ENCODE results near the gene SCMH1.

DNA sequence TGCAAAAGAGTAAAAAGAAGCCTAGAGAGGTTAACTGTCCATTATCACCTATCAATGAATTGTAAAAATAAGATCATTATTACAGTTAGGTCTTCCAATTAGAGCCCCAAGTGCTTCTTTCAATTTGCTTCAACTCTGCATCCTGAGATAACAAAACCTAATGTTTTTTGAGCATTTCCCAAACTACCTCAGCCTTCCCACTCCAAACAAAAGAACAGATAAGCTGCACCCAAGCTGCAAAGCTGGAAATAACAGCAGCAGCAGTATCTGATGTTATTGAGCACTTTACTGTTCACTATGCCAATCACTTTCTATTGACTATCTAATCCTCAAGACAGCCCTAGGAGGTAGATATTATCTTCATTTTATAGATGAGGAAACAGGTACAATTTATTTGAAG lies 123.5 kb downstream of the SCMH1 start:
- TF ChIP-seq, protein P1, sequence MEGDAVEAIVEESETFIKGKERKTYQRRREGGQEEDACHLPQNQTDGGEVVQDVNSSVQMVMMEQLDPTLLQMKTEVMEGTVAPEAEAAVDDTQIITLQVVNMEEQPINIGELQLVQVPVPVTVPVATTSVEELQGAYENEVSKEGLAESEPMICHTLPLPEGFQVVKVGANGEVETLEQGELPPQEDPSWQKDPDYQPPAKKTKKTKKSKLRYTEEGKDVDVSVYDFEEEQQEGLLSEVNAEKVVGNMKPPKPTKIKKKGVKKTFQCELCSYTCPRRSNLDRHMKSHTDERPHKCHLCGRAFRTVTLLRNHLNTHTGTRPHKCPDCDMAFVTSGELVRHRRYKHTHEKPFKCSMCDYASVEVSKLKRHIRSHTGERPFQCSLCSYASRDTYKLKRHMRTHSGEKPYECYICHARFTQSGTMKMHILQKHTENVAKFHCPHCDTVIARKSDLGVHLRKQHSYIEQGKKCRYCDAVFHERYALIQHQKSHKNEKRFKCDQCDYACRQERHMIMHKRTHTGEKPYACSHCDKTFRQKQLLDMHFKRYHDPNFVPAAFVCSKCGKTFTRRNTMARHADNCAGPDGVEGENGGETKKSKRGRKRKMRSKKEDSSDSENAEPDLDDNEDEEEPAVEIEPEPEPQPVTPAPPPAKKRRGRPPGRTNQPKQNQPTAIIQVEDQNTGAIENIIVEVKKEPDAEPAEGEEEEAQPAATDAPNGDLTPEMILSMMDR (conservative IDR thresholded peaks at IDR 0.05; ENCODE audit: low read length): no peak
- no peak for TF ChIP-seq EZH2phosphoT487 (IDR thresholded peaks at IDR 0.05; ENCODE audit: borderline replicate concordance, low read depth, low read length)

All from OCI-LY7 (cell line).